ENCODE measurements around the gene NXN.
"Not testable (repeated sequence)": the region's sequence is repeated elsewhere in the genome, so short reads cannot be mapped to it uniquely, and the experiment has no call there.

NXN gene

DNA sequence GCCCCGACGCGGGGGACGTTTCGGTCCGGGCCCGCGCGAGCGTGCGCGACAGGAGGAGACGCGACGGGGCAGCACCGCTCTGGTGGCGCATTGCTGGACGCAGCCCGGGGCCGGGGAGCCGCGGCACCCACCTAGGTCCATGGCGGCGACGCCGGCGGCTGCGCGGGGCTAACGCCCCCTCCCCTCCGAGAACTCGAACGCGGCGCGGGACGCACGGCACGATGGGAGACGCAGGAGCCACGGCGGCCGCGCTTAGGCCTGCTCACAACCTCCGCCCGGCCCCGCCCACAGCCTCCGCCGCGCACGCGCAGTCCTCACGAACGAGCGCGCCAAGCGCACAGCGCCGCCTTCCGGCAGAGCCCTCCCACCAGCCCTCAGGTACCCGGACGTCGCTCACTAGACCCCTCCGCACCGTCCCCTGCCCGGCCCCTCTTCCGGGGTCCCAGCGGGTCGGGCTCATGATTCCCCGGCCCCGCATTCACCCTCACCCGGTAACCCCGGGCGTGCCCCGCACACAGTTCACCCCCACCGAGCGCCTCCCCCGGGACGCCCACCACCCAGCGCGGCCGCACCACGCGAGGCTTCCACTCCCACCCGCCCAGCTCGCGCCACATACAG is 227.5 kb downstream of the NXN start, which contains the start of gene GEMIN4:
TSS of gene GEMIN4 (minus strand) at position 263 of the 618 bp plus-strand sequence. CDS start at position 141, 122 bp downstream.
- in situ Hi-C loops (cut with MboI; ENCODE audit: low pct_unique_long_range_greater_than_20kb, low sequenced_read_pairs, unreplicated experiment), result no loop called here
- DNase-seq (ENCODE audit: low spot score), result peak; percentile 99
- TF ChIP-seq, protein P1, sequence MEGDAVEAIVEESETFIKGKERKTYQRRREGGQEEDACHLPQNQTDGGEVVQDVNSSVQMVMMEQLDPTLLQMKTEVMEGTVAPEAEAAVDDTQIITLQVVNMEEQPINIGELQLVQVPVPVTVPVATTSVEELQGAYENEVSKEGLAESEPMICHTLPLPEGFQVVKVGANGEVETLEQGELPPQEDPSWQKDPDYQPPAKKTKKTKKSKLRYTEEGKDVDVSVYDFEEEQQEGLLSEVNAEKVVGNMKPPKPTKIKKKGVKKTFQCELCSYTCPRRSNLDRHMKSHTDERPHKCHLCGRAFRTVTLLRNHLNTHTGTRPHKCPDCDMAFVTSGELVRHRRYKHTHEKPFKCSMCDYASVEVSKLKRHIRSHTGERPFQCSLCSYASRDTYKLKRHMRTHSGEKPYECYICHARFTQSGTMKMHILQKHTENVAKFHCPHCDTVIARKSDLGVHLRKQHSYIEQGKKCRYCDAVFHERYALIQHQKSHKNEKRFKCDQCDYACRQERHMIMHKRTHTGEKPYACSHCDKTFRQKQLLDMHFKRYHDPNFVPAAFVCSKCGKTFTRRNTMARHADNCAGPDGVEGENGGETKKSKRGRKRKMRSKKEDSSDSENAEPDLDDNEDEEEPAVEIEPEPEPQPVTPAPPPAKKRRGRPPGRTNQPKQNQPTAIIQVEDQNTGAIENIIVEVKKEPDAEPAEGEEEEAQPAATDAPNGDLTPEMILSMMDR (IDR thresholded peaks at IDR 0.05; ENCODE audit: extremely low read depth, insufficient read depth, missing control alignments), result peak; percentile 92

DNA sequence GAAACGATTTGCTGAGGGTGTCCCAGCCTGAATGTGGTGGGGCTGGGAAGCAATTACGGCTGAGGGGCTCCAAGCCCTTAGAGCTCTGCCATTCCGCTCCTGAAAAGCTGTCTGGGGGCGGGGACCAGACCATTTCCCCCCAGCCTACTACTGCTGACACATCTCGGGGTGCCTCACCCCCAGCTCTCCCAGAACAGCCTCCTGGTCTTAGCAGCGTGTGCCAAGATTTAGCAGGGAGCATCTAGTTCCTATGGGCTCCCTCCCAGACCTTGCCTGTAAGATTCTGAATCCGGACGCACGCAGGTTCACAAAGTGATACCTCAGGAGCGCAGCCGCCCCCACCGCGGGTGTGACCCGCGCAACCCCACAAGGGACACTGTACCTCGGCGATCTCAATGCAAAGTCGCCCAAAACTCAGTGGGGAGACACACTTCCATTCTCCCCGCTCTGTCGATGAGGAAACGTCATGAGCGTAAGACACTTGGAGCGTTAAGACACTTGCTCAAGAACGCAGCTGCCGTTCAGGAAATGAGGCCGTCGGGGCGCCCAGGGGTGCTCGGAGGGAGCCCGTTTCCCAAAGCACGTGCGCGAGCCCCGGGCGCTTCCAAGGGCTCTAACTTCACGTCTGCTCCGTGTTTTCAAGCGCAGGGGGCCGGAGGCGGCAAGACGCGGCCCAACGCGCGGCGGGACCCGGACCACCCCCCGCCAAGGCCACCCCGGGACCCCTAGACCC is 228.1 kb downstream of the NXN start:
- in situ Hi-C loops (cut with MboI; ENCODE audit: low pct_unique_long_range_greater_than_20kb, low sequenced_read_pairs, unreplicated experiment), result no loop called here
- TF ChIP-seq, protein P1 (IDR thresholded peaks at IDR 0.05; ENCODE audit: extremely low read depth, insufficient read depth, missing control alignments), result no peak
- peak; percentile 61 for DNase-seq (ENCODE audit: low spot score)

DNA sequence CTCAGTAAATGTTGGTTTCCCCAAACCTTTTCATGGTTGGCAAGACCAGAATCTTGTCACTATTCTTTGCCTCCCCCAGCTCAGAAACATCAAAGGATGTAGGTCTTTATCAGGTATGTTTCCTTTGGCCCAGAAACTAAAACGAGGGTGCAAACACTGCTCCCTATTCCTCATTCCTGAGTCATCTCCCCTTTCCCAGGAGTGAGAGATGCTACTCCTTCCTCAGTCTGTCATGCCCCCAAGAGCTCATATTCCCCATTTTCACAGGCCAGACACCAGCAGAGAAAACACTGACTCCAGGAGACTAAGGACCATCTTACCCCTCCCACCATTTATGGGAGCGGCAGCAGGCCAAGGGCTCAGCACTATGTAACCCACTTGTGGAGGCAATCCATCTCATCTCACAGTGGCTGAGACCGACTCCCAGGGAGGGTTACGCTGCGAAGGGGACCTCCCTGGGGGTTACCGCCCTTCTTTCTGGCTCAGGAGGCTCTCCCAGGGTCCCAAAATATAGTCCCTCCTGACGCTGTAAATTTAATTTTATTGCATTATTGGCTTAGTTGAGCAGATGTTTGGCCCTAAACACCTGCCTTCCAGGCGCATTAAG is 229.0 kb downstream of the NXN start:
- TF ChIP-seq, protein P1 (IDR thresholded peaks at IDR 0.05; ENCODE audit: extremely low read depth, insufficient read depth, missing control alignments), result no peak
- DNase-seq (ENCODE audit: low spot score), result no peak
- in situ Hi-C loops (cut with MboI; ENCODE audit: low pct_unique_long_range_greater_than_20kb, low sequenced_read_pairs, unreplicated experiment), result no loop called here

DNA sequence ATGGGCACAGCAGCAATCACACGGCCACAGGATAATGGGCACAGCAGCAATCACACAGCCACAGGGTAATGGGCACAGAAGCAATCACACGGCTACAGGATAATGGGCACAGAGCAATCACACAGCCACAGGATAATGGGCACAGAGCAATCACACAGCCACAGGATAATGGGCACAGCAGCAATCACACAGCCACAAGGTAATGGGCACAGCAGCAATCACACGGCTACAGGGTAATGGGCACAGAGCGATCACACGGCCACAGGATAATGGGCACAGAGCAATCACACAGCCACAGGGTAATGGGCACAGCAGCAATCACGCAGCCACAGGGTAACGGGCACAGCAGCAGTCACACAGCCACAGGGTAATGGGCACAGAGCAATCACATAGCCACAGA is 230.2 kb downstream of the NXN start:
- in situ Hi-C loops (cut with MboI; ENCODE audit: low pct_unique_long_range_greater_than_20kb, low sequenced_read_pairs, unreplicated experiment); DNase-seq (ENCODE audit: low spot score): not testable (repeated sequence)
